Measurements from ENCODE around the gene POLR2C. TPM values are rescaled to one million over a fixed set of nuclear protein-coding genes. Genes with fewer than 3 reads are reported as not detected.

POLR2C gene
- total and polyA plus RNA-seq, 2 of the 13 experiments (the other 11 are each of a cell fraction or from before 2014, with no cell fraction given) = 104 to 216 TPM

GRCh38 chr16:57475711-57476339 is 13.3 kb downstream of the POLR2C start (continued):
- no peak for TF ChIP-seq CREM (IDR thresholded peaks at IDR 0.05)
- TF ChIP-seq CREM (CRISPR knock-in tag; IDR thresholded peaks at IDR 0.05) = no peak
- TF ChIP-seq CENPT (CRISPR knock-in tag; IDR thresholded peaks at IDR 0.05; ENCODE audit: low read depth) = no peak
- TF ChIP-seq ZNF180 (CRISPR knock-in tag; IDR thresholded peaks at IDR 0.05; ENCODE audit: borderline replicate concordance, low read depth) = no peak
- TF ChIP-seq HOXD1 (CRISPR knock-in tag; IDR thresholded peaks at IDR 0.05) = no peak
- no peak for TF ChIP-seq IKZF1 (IDR thresholded peaks at IDR 0.05)
- peak; percentile 60 for TF ChIP-seq HNRNPLL (IDR thresholded peaks at IDR 0.05; ENCODE audit: low read depth, low read length, poor library complexity, severe bottlenecking)
- no peak for TF ChIP-seq ZNF512B (CRISPR knock-in tag; IDR thresholded peaks at IDR 0.05; ENCODE audit: borderline replicate concordance)
- TF ChIP-seq ZFY (CRISPR knock-in tag; IDR thresholded peaks at IDR 0.05) = peak; percentile 28; the same call in 1 of the 2 replicates
- no peak for TF ChIP-seq ZNF777 (CRISPR knock-in tag; IDR thresholded peaks at IDR 0.05)
- TF ChIP-seq ZNF230 (CRISPR knock-in tag; IDR thresholded peaks at IDR 0.05) = no peak
- TF ChIP-seq NR3C1 (CRISPR knock-in tag; IDR thresholded peaks at IDR 0.05) = no peak
- no peak for TF ChIP-seq SOX6 (IDR thresholded peaks at IDR 0.05)
- TF ChIP-seq SOX6 (CRISPR knock-in tag; IDR thresholded peaks at IDR 0.05) = no peak; the same call in 1 of the 2 replicates
- TF ChIP-seq ZMYM4 (CRISPR knock-in tag; IDR thresholded peaks at IDR 0.05) = no peak
- no peak for TF ChIP-seq ZNF598 (CRISPR knock-in tag; IDR thresholded peaks at IDR 0.05; ENCODE audit: borderline replicate concordance)
- no peak for TF ChIP-seq ZNF30 (CRISPR knock-in tag; IDR thresholded peaks at IDR 0.05)
- no peak for TF ChIP-seq TBL1XR1 (IDR thresholded peaks at IDR 0.05; ENCODE audit: borderline replicate concordance, low read length, partially characterized antibody)
- TF ChIP-seq EP300 (IDR thresholded peaks at IDR 0.05; ENCODE audit: low read depth in 2 of 2, low read length in 2 of 2) = 0 out of 4 replicates have a peak, but pooled peaks of 1 of the 2 experiments have one; percentile 21
- TF ChIP-seq EP300 (CRISPR knock-in tag; IDR thresholded peaks at IDR 0.05; ENCODE audit: borderline replicate concordance) = no peak
- TF ChIP-seq MED1 (CRISPR knock-in tag; IDR thresholded peaks at IDR 0.05) = no peak
- peak; percentile 77; the same call in 1 of the 2 replicates for TF ChIP-seq GZF1 (CRISPR knock-in tag; IDR thresholded peaks at IDR 0.05)
- no peak for TF ChIP-seq XBP1 (CRISPR knock-in tag; IDR thresholded peaks at IDR 0.05)
- TF ChIP-seq SAP130 (CRISPR knock-in tag; IDR thresholded peaks at IDR 0.05; ENCODE audit: low read depth) = peak; percentile 43; the same call in 1 of the 2 replicates
- TF ChIP-seq ZNF816 (CRISPR knock-in tag; IDR thresholded peaks at IDR 0.05; ENCODE audit: borderline replicate concordance) = no peak
- 0 out of 2 replicates have a peak, but pooled peaks have one; percentile 85 for TF ChIP-seq PCBP1 (IDR thresholded peaks at IDR 0.05; ENCODE audit: borderline replicate concordance, low read depth, low read length)
- TF ChIP-seq PRDM15 (CRISPR knock-in tag; IDR thresholded peaks at IDR 0.05) = no peak
